GM12873 (cell line): ENCODE measurements around the gene MEAK7.

Source experiments
- TF ChIP-seq, protein P1 (sequence below): IDR thresholded peaks from 2 replicates; pipeline ENCODE4 v1.5.1; 2012; ENCODE audit warnings: low read depth, mild to moderate bottlenecking, moderate library complexity, low read length, control low read depth; ENCODE audit not compliant: insufficient read depth; ENCODE audit errors: missing control alignments

MEAK7 gene

GRCh38 chr16:84498859-84499620 lies 5.4 kb downstream of the MEAK7 start:
- TF ChIP-seq, protein P1, sequence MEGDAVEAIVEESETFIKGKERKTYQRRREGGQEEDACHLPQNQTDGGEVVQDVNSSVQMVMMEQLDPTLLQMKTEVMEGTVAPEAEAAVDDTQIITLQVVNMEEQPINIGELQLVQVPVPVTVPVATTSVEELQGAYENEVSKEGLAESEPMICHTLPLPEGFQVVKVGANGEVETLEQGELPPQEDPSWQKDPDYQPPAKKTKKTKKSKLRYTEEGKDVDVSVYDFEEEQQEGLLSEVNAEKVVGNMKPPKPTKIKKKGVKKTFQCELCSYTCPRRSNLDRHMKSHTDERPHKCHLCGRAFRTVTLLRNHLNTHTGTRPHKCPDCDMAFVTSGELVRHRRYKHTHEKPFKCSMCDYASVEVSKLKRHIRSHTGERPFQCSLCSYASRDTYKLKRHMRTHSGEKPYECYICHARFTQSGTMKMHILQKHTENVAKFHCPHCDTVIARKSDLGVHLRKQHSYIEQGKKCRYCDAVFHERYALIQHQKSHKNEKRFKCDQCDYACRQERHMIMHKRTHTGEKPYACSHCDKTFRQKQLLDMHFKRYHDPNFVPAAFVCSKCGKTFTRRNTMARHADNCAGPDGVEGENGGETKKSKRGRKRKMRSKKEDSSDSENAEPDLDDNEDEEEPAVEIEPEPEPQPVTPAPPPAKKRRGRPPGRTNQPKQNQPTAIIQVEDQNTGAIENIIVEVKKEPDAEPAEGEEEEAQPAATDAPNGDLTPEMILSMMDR: no peak

- TF ChIP-seq, protein P1: no peak
Measured at GRCh38 chr16:84498223-84498610, 6.2 kb downstream of the MEAK7 start.

DNA sequence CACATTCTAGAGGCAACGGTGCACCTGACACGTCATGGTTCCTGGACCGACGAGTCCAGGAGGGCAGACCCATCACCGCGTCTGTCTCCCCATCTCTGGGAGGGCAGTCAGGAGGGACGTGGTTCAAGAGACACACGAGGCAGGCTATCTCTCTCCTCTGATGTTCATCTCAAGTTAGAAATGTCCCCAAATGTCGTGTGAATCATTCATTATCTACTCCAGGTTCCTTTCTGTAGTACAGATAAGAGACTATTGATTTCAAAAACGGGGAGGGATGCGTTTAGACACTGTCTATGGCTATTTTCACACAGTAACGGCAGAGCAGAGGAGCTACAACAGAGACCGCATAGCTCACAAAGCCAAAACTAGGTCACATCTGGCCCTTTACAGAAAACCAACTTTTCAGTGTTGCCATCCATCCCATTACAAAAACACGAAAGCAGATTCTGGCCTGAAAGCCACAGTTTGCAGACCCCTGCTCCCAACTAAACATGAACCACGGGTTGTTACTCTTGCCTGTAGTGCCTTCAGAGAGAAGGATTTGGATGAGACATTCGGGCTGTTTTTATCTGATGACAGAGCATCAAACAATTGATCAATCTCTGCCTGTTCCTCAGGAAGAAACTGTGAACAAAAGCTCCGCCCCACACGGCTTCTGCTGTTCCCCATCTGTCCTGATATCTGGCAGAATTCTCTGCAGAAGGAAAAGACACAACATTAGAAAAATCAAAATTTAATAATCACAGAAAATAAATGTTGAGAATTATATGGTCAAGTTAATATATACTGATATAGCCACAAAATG lies 6.8 kb downstream of the MEAK7 start:
- TF ChIP-seq, protein P1: no peak

DNA sequence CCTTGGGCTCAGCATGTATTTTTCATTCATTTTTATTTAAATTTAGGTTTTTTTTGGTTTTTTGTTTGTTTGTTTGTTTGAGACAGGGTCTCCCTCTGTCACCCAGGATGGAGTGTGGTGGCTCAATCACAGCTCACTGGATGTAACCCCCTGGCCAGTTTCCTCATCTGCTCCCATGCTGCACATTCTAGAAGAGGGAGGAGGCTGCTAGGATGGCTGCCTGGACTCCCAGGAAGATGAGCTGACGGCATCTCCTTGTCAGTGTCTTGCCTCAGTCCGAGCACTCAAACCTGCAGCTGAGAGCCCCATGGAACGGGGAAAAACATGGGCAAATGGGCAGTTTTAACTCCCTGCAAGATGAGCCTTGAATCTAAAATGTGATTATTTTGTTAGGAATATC lies 7.5 kb downstream of the MEAK7 start:
- TF ChIP-seq, protein P1: no peak

GRCh38 chr16:84495506-84495905 lies 9.0 kb downstream of the MEAK7 start:
- TF ChIP-seq, protein P1: no peak

GRCh38 chr16:84489131-84489530 lies 15.3 kb downstream of the MEAK7 start:
- TF ChIP-seq, protein P1: no peak

DNA sequence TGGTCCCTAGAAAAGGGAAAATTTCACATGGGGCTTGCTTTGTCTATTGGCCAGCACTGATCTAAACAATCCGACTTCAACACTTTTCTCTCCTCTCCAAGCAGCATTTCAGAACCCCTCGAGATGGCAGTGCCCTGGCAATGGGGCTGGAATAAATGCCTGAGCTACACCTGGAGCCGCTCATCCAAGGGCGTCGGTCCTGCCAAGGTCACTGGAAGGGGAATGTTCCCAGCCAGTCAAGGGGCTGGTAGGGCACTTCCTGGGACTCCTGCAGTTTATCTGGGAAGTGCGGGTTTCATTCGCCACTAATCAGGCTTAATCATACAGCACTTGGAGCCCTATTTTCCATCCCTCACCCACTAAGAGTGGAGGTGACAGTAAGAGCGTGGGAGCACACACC lies 17.1 kb downstream of the MEAK7 start:
- TF ChIP-seq, protein P1: no peak
